Neural cell (in vitro differentiated cells): ENCODE results near the gene PCBP4. TPM values are rescaled to one million over a fixed set of nuclear protein-coding genes. Genes with fewer than 3 reads are reported as not detected.

Source experiments
- H2AFZ ChIP-seq: fragments of 200-600, 300-800 bp; sonication (generic), shearing (Covaris generic); 2 replicates; pipeline ENCODE4 v1.6.0; 2014; ENCODE audit warnings: low read depth, mild to moderate bottlenecking, antibody characterized with exemption, low read length, moderate library complexity
- H3F3A ChIP-seq: fragments of 200-600 bp; shearing (Covaris generic); 2 replicates; pipeline ENCODE4 v1.6.1; 2016; ENCODE audit warnings: mild to moderate bottlenecking, moderate library complexity, mixed read lengths, antibody characterized with exemption, low read length; ENCODE audit not compliant: insufficient read depth, poor library complexity, severe bottlenecking
- H3K27ac ChIP-seq: fragments of 200-600, 300-800 bp; sonication (generic), shearing (Covaris generic); 2 replicates; pipeline ENCODE4 v1.5.1; 2014; ENCODE audit warnings: mild to moderate bottlenecking, low read length, moderate library complexity
- H3K27me3 ChIP-seq: fragments of 300-800, 200-600 bp; sonication (generic), shearing (Covaris generic); 2 replicates; pipeline ENCODE4 v1.6.0; 2014; ENCODE audit warnings: mild to moderate bottlenecking, low read depth, low read length, moderate library complexity; ENCODE audit not compliant: insufficient read depth
- H3K36me3 ChIP-seq: fragments of 300-800, 200-600 bp; sonication (generic), shearing (Covaris generic); 2 replicates; pipeline ENCODE4 v1.5.1; 2014; ENCODE audit warnings: mild to moderate bottlenecking, antibody characterized with exemption, low read length, moderate library complexity; ENCODE audit not compliant: insufficient read depth
- H3K4me2 ChIP-seq: fragments of 300-800, 200-600 bp; sonication (generic), shearing (Covaris generic); 2 replicates; pipeline ENCODE4 v1.6.0; 2014; ENCODE audit warnings: mild to moderate bottlenecking, low read length
- H3K4me3 ChIP-seq: fragments of 300-800, 200-600 bp; sonication (generic), shearing (Covaris generic); 2 replicates; pipeline ENCODE4 v1.5.1; 2014; ENCODE audit warnings: mild to moderate bottlenecking, low read length, moderate library complexity
- H3K79me2 ChIP-seq: fragments of 200-600 bp; shearing (Covaris generic); replicated peaks from 2 replicates; pipeline ENCODE4 v1.6.0; 2014; ENCODE audit warnings: mild to moderate bottlenecking, low read length, moderate library complexity; ENCODE audit not compliant: insufficient read depth
- H3K9ac ChIP-seq: fragments of 300-800, 200-600 bp; sonication (generic), shearing (Covaris generic); 2 replicates; pipeline ENCODE4 v1.6.1; 2016; ENCODE audit warnings: mild to moderate bottlenecking, low read length, mixed read lengths
- H3K9me2 ChIP-seq: fragments of 200-600 bp; shearing (Covaris generic); 2 replicates; pipeline ENCODE4 v1.6.1; 2016; ENCODE audit warnings: mild to moderate bottlenecking, low read length, mixed read lengths; ENCODE audit not compliant: insufficient read depth
- H3K9me3 ChIP-seq: fragments of 200-600, 300-800 bp; sonication (generic), shearing (Covaris generic); 2 replicates; pipeline ENCODE4 v1.6.1; 2016; ENCODE audit warnings: mild to moderate bottlenecking, mixed run types, low read length, moderate library complexity, mixed read lengths
- H4K20me1 ChIP-seq: fragments of 200-600 bp; shearing (Covaris generic); 2 replicates; pipeline ENCODE4 v1.6.1; 2016; ENCODE audit warnings: mild to moderate bottlenecking, mixed run types; ENCODE audit not compliant: insufficient read depth
- EP300 ChIP-seq: fragments of 450-650 bp; conservative IDR thresholded peaks from 2 replicates; pipeline ENCODE4 v1.6.1; 2014; ENCODE audit warnings: antibody characterized with exemption, mild to moderate bottlenecking, moderate library complexity; ENCODE audit not compliant: poor library complexity, severe bottlenecking
- EZH2 ChIP-seq: fragments of 200-600, 300-800 bp; shearing (Covaris generic), sonication (generic); IDR thresholded peaks from 2 replicates; pipeline ENCODE4 v1.6.1; 2014; ENCODE audit warnings: antibody characterized with exemption, low read length, borderline replicate concordance, mild to moderate bottlenecking; ENCODE audit not compliant: insufficient read depth, poor library complexity, severe bottlenecking
- MXI1 ChIP-seq: fragments of 450-650 bp; conservative IDR thresholded peaks from 2 replicates; pipeline ENCODE4 v1.6.1; 2014; ENCODE audit warnings: antibody characterized with exemption, mild to moderate bottlenecking; ENCODE audit not compliant: poor library complexity, severe bottlenecking
- POLR2AphosphoS5 ChIP-seq: IDR thresholded peaks from 2 replicates; pipeline ENCODE4 v1.6.1; 2012
- RAD21 ChIP-seq: fragments of 450-650 bp; conservative IDR thresholded peaks from 2 replicates; pipeline ENCODE4 v1.6.1; 2014; ENCODE audit warnings: antibody characterized with exemption, mild to moderate bottlenecking, moderate library complexity
- REST ChIP-seq: IDR thresholded peaks from 2 replicates; pipeline ENCODE4 v1.6.1; 2012; ENCODE audit warnings: borderline replicate concordance
- SMC3 ChIP-seq: fragments of 450-650 bp; conservative IDR thresholded peaks from 2 replicates; pipeline ENCODE4 v1.6.1; 2014; ENCODE audit warnings: antibody characterized with exemption, mild to moderate bottlenecking, moderate library complexity; ENCODE audit not compliant: poor library complexity
- TAF1 ChIP-seq: IDR thresholded peaks from 2 replicates; pipeline ENCODE4 v1.6.1; 2012; ENCODE audit warnings: low read depth
- polyA plus RNA-seq: library from polyadenylated mRNA; depleted of rRNA; stranded (reverse); fragments of >200 nt; gene quantifications from 2 replicates; pipeline ENCODE4 v1.2.3, GENCODE V29; 2014
- TF ChIP-seq, protein P1 (sequence below): fragments of 450-650 bp; IDR thresholded peaks from 2 replicates; pipeline ENCODE4 v1.5.1; 2014; ENCODE audit warnings: antibody characterized with exemption, mild to moderate bottlenecking, moderate library complexity; ENCODE audit not compliant: poor library complexity, severe bottlenecking

Gene PCBP4
- polyA plus RNA-seq, 1 donor from 2014 or later: 251 TPM

DNA sequence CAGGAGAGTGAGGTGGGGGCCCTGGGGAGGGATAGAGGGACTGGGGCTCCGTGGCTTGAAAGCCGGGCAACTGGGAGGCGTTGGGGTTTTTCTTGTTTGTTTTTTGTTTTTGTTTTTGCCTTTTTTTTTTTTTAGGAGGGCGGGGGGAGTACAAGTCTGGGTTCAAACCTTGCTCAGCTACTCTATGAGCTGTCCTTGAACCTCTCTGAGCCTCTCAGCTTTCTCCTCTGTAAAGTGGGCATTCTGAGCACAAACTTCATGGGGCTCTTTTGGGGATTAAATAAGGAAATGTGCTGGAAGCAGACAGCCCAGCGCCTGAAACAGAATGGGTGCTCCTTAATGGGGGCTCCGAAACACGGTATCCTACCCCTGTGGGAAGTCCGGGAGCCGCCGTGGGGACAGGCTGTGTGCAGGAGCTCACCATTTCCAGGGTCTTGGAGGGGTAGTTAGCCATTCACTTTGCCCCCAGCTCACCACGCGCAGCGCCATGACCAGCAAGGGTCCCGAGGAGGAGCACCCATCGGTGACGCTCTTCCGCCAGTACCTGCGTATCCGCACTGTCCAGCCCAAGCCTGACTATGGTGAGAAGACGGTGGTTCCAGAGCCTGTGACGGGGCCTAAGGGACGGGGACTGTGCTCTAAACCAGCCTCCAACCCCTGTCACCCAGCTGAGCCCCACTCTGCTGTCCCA lies 16.5 kb upstream of the PCBP4 start:
- no peaks in the 10 kb centered on the region for H3K36me3 ChIP-seq
- no peak overlapping the region for H3K27ac ChIP-seq
- no peaks in the 10 kb centered on the region for H3K27me3 ChIP-seq
- H4K20me1 ChIP-seq: no peaks in the 10 kb centered on the region
- H3K4me3 ChIP-seq: peak overlapping the region; percentile 59
- H3F3A ChIP-seq: no peaks in the 10 kb centered on the region
- H3K9ac ChIP-seq: peak overlapping the region; percentile 46
- H2AFZ ChIP-seq: no peak overlapping the region
- no peak overlapping the region for H3K4me2 ChIP-seq
- no peaks in the 10 kb centered on the region for H3K79me2 ChIP-seq
- no peaks in the 10 kb centered on the region for H3K9me3 ChIP-seq
- TF ChIP-seq RAD21: no peak
- no peak for TF ChIP-seq EZH2
- TF ChIP-seq EP300: no peak
- TF ChIP-seq SMC3: no peak
- TF ChIP-seq, protein P1, sequence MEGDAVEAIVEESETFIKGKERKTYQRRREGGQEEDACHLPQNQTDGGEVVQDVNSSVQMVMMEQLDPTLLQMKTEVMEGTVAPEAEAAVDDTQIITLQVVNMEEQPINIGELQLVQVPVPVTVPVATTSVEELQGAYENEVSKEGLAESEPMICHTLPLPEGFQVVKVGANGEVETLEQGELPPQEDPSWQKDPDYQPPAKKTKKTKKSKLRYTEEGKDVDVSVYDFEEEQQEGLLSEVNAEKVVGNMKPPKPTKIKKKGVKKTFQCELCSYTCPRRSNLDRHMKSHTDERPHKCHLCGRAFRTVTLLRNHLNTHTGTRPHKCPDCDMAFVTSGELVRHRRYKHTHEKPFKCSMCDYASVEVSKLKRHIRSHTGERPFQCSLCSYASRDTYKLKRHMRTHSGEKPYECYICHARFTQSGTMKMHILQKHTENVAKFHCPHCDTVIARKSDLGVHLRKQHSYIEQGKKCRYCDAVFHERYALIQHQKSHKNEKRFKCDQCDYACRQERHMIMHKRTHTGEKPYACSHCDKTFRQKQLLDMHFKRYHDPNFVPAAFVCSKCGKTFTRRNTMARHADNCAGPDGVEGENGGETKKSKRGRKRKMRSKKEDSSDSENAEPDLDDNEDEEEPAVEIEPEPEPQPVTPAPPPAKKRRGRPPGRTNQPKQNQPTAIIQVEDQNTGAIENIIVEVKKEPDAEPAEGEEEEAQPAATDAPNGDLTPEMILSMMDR: no peak
- no peak for TF ChIP-seq REST
- TF ChIP-seq TAF1: no peak
- no peak for TF ChIP-seq POLR2AphosphoS5
- no peak for TF ChIP-seq MXI1
- no peaks in the 10 kb centered on the region for H3K9me2 ChIP-seq

DNA sequence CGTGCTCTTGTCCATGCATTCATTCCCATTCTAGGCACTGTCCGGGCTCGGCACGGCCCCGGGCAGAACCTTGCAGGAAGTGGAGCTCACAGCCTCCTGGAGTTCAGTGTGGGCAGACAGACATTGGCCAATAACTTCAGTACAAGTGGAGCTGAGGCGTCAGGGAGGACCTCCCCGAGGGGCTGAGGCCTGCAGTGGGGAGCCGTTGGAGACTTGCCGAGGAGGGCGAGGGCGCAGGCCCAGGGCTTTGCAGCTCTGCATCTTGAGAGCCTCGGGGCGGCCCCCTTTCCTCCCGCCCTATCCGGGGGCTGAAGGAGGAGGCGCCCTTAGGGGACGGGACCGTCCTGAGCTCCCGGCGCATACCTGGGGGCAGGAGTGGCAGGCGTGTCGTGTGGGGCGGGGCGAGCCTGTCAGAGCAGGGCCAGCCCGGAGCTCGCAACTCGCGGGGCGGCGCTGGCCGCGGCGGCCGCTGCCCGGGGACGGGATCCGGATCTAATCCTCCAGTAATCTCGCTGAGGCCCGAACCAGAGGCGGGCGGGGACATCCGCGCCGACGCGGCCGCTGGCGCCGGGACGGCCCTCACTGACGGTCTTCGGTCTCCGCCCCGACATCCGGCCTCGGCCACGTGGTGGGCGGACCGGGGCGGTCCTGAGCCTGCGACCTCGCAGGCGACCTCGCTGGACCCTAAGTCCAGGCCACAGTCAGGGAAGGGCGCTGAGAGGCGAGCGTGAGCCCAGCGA lies 15.8 kb upstream of the PCBP4 start, which contains the start of gene ACY1:
TSS of gene ACY1 (plus strand) at position 698 of the 740 bp plus-strand sequence. CDS start 530 bp downstream, outside the sequence.
- H3K9ac ChIP-seq: peak within 1 kb of the TSS; percentile 46
- no peak within 1 kb of the TSS for H3K4me2 ChIP-seq
- H2AFZ ChIP-seq: no peak within 1 kb of the TSS
- H3K9me2 ChIP-seq: no peaks in the 10 kb centered on the region
- TF ChIP-seq POLR2AphosphoS5 (no peak), REST (no peak), TAF1 (no peak), RAD21 (no peak), EZH2 (no peak), SMC3 (no peak), MXI1 (no peak), EP300 (no peak)
- TF ChIP-seq, protein P1: no peak
- H3F3A ChIP-seq: no peaks in the 10 kb centered on the region
- H3K36me3 ChIP-seq: no peaks in the 10 kb centered on the region
- H4K20me1 ChIP-seq: no peaks in the 10 kb centered on the region
- H3K79me2 ChIP-seq: no peaks in the 10 kb centered on the region
- no peaks in the 10 kb centered on the region for H3K27me3 ChIP-seq
- H3K4me3 ChIP-seq: peak within 1 kb of the TSS; percentile 59
- H3K9me3 ChIP-seq: no peaks in the 10 kb centered on the region
- H3K27ac ChIP-seq: no peak within 1 kb of the TSS
